Keratinocyte (primary cell): ENCODE measurements around the gene FAM53B. TPM values are rescaled to one million over a fixed set of nuclear protein-coding genes. Genes with fewer than 3 reads are reported as not detected.
A peak's percentile ranks its signal among the peaks of the same experiment; 100 is the strongest.

Source experiments
- DNase-seq: peaks from one replicate; pipeline ENCODE4 v3.0.0-alpha.2; 2011; ENCODE audit warnings: low read depth, missing footprints, low spot score
- FAIRE-seq: peaks from 2 replicates; lab custom pipeline; 2011; peaks lifted over from hg19 to GRCh38; lab: Jason Lieb, UNC
- H2AFZ ChIP-seq: 2 replicates; pipeline ENCODE4 v1.6.0; 2012; ENCODE audit warnings: low read length, control low read depth, inconsistent platforms; ENCODE audit not compliant: control insufficient read depth
- H3K27ac ChIP-seq: 2 replicates; pipeline ENCODE4 v1.5.1; 2011; ENCODE audit warnings: low read length; ENCODE audit not compliant: control insufficient read depth, insufficient read depth
- H3K27me3 ChIP-seq: 3 replicates; pipeline ENCODE4 v1.6.0; 2011; ENCODE audit warnings: low read length; ENCODE audit not compliant: control insufficient read depth, insufficient read depth; ENCODE audit errors: extremely low read depth
- H3K36me3 ChIP-seq, 2 experiments: 2 replicates in 1 of 2; 3 replicates in 1 of 2; pipeline ENCODE4 v1.5.1; 2011; ENCODE audit warnings: low read length in 2 of 2, mild to moderate bottlenecking in 1 of 2; ENCODE audit not compliant: control insufficient read depth in 2 of 2, insufficient read depth in 2 of 2; ENCODE audit errors: extremely low read depth in 1 of 2
- H3K4me1 ChIP-seq: 3 replicates; pipeline ENCODE4 v1.5.1; 2011; ENCODE audit warnings: low read length; ENCODE audit not compliant: control insufficient read depth, insufficient read depth; ENCODE audit errors: extremely low read depth
- H3K4me2 ChIP-seq: 3 replicates; pipeline ENCODE4 v1.6.0; 2011; ENCODE audit warnings: low read depth, low read length; ENCODE audit not compliant: control insufficient read depth, insufficient read depth; ENCODE audit errors: extremely low read depth
- H3K4me3 ChIP-seq, 3 experiments: fragments of 200-600 bp in 1 of 3; sonication (generic) in 1 of 3; 2 replicates in 2 of 3; 3 replicates in 1 of 3; pipeline ENCODE4 v1.5.1; 2011 to 2016; ENCODE audit warnings: low read length in 3 of 3, mild to moderate bottlenecking in 3 of 3, control low read depth in 2 of 3, inconsistent platforms in 1 of 3, low read depth in 1 of 3, mixed read lengths in 1 of 3, mixed run types in 1 of 3, moderate library complexity in 1 of 3; ENCODE audit not compliant: control insufficient read depth in 2 of 3, insufficient read depth in 2 of 3; ENCODE audit errors: extremely low read depth in 1 of 3
- H3K79me2 ChIP-seq: 2 replicates; pipeline ENCODE4 v1.6.0; 2012; ENCODE audit warnings: low read length; ENCODE audit not compliant: control insufficient read depth, insufficient read depth
- H3K9ac ChIP-seq: 3 replicates; pipeline ENCODE4 v1.6.0; 2011; ENCODE audit warnings: low read length; ENCODE audit not compliant: control insufficient read depth, insufficient read depth; ENCODE audit errors: extremely low read depth
- H3K9me1 ChIP-seq: 3 replicates; pipeline ENCODE4 v1.6.0; 2011; ENCODE audit warnings: low read length; ENCODE audit not compliant: control insufficient read depth, insufficient read depth; ENCODE audit errors: extremely low read depth
- H3K9me3 ChIP-seq: 2 replicates; pipeline ENCODE4 v1.5.1; 2012; ENCODE audit warnings: low read depth, low read length; ENCODE audit not compliant: control insufficient read depth
- H4K20me1 ChIP-seq: 3 replicates; pipeline ENCODE4 v1.6.0; 2011; ENCODE audit warnings: low read length; ENCODE audit not compliant: control insufficient read depth, insufficient read depth; ENCODE audit errors: extremely low read depth
- EZH2 ChIP-seq: IDR thresholded peaks from one replicate; pipeline ENCODE4 v1.6.1; 2012; ENCODE audit warnings: inconsistent platforms, mild to moderate bottlenecking, low read length, moderate library complexity
- dilution Hi-C: fragments of 300-500 bp; cut with MboI; formaldehyde crosslinking; loops from one replicate; pipeline ENCODE4 v1.7.0; 2020; ENCODE audit warnings: low sequenced_read_pairs; ENCODE audit not compliant: extremely low pct_ligation_motif_present
- polyA plus RNA-seq, 5 experiments: library from polyadenylated mRNA; depleted of rRNA in 3 of 5; stranded (reverse) in 3 of 5; stranded (forward) in 1 of 5; unstranded in 1 of 5; fragments of >200 nt; gene quantifications; 1 replicate in 1 of 5; 2 replicates in 3 of 5; 3 replicates in 1 of 5; pipeline versions ENCODE4 v1.2.1 to v1.2.3, GENCODE V29; 2011 to 2012; ENCODE audit warnings: missing spikeins in 2 of 5, low read depth in 1 of 5, low replicate concordance in 1 of 5
- TF ChIP-seq, protein P1 (sequence below), 3 experiments: IDR thresholded peaks in 1 of 3; conservative IDR thresholded peaks in 1 of 3; optimal IDR thresholded peaks in 1 of 3; 2 replicates in 2 of 3; 3 replicates in 1 of 3; pipeline versions ENCODE3 to v1.5.1; 2011; ENCODE audit warnings: low read length in 3 of 3, mild to moderate bottlenecking in 3 of 3, moderate library complexity in 2 of 3, control low read depth in 1 of 3, inconsistent platforms in 1 of 3; ENCODE audit not compliant: insufficient read depth in 2 of 3; ENCODE audit errors: extremely low read depth in 1 of 3

Gene FAM53B
- polyA plus RNA-seq, 1 donor (not counting 4 experiments of a cell fraction or from before 2014, with no cell fraction given) = 8.6 TPM

DNA sequence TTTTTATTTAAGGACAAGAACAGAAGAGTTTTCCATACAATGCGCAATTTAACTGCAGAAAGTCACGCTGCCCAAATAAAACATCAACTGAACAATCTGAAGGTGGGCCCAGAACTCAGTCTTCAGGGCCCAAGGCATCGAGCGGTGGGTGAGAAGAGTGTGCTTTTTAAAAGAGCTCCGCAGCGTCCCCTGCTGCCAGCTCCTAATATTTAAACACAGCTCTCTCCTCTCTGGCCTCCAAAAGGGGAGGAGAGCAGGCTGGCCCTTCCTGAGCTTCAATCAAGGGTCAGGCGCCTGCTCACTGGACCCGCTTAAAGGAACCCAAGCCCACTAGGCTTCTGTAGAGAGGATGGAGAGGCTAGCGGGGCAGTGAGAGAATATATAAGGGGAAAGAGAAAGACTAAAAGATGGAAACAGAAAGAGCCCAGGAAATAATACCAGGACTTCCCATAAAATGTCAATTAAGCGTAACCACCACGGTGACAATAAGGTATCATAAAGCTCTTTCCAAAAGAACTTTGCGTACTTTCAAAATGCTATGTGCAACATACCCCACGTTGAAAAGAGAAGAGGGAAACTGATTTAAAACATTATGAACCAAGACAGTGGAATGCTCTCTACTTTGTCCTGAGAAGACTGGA lies 2.8 kb downstream of the FAM53B start:
- peak overlapping the region; percentile 87 for H3K27ac ChIP-seq
- H2AFZ ChIP-seq = no peak overlapping the region
- FAIRE-seq = peak; percentile 78
- no peaks in the 10 kb centered on the region for H3K36me3 ChIP-seq
- peaks cover 2% of the 10 kb centered on the region for H3K9me1 ChIP-seq
- peaks cover 81% of the 10 kb centered on the region for H3K4me1 ChIP-seq
- TF ChIP-seq, protein P1, sequence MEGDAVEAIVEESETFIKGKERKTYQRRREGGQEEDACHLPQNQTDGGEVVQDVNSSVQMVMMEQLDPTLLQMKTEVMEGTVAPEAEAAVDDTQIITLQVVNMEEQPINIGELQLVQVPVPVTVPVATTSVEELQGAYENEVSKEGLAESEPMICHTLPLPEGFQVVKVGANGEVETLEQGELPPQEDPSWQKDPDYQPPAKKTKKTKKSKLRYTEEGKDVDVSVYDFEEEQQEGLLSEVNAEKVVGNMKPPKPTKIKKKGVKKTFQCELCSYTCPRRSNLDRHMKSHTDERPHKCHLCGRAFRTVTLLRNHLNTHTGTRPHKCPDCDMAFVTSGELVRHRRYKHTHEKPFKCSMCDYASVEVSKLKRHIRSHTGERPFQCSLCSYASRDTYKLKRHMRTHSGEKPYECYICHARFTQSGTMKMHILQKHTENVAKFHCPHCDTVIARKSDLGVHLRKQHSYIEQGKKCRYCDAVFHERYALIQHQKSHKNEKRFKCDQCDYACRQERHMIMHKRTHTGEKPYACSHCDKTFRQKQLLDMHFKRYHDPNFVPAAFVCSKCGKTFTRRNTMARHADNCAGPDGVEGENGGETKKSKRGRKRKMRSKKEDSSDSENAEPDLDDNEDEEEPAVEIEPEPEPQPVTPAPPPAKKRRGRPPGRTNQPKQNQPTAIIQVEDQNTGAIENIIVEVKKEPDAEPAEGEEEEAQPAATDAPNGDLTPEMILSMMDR (optimal IDR thresholded peaks at IDR 0.05 in 1 of 3, IDR thresholded peaks at IDR 0.05 in 1 of 3, conservative IDR thresholded peaks at IDR 0.05 in 1 of 3; ENCODE audit: extremely low read depth in 1 of 3, insufficient read depth in 2 of 3, low read length in 3 of 3) = peak; percentile 68 to 87 (median 86)
- TF ChIP-seq EZH2 = no peak
- no peaks in the 10 kb centered on the region for H3K27me3 ChIP-seq
- peak overlapping the region; percentile 98 for H3K4me2 ChIP-seq
- dilution Hi-C loops = no loop called here
- peak overlapping the region; percentile 5 to 90 (median 77) for H3K4me3 ChIP-seq
- peak overlapping the region; percentile 83 for H3K9ac ChIP-seq
- H3K79me2 ChIP-seq = peaks cover 51% of the 10 kb centered on the region
- H3K9me3 ChIP-seq = no peaks in the 10 kb centered on the region
- no peak for DNase-seq
- no peaks in the 10 kb centered on the region for H4K20me1 ChIP-seq

DNA sequence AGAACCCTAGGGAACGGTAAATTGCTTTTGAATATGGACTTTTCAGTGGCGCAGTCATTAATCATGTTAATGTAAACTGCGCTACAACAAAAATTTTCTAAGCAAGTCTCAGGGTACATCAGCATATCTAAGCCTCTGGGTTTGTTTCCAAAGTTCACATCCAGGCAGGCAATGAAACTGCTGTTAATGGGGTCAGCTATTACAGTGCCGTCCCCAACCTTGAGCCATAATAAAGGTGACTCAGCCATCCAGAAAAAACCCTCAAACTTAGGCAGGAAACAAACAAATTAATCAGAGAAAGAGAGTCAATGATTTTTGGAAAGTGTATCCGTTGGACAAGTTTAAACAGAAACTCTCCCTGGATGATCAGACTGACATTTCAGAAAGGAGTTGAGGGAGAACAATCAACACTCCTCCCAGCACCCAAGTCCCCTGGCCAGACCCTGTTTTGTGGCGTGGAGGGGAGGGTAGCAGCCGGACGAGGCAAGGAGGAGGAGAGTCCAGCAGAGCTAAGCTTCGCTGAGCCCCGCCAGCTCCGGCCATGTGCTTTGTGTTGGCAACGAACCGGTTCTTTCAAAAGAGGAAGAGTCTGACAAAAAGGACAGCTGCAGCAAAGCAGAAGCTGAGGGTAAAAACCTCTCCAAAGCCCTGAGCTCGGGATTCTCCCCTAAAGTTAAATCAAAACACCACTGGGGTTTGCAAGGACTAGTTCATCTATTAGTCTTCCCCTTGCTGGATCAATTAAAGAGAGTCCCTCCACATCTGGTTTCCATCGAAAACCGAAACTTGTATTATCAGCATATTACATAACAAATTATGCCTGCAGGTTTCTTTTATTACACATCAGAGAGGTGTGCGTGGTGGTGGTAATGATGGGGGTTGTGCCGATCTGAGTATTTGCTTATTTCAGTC lies 3.6 kb downstream of the FAM53B start:
- Histone ChIP-seq H4K20me1 (no peaks in the 10 kb centered on the region), H3K4me2 (peak overlapping the region; percentile 98), H3K27me3 (no peaks in the 10 kb centered on the region), H3K9me3 (no peaks in the 10 kb centered on the region), H3K79me2 (peaks cover 57% of the 10 kb centered on the region), H3K9ac (peak overlapping the region; percentile 83), H3K9me1 (peaks cover 2% of the 10 kb centered on the region), H3K4me1 (peaks cover 76% of the 10 kb centered on the region), H3K36me3 (no peaks in the 10 kb centered on the region), H2AFZ (peak overlapping the region; percentile 17), H3K4me3 (peak overlapping the region; percentile 5 to 90 (median 77)), H3K27ac (peak overlapping the region; percentile 87)
- no peak for TF ChIP-seq EZH2
- TF ChIP-seq, protein P1 (optimal IDR thresholded peaks at IDR 0.05 in 1 of 3, IDR thresholded peaks at IDR 0.05 in 1 of 3, conservative IDR thresholded peaks at IDR 0.05 in 1 of 3; ENCODE audit: extremely low read depth in 1 of 3, insufficient read depth in 2 of 3, low read length in 3 of 3) = no peak
- FAIRE-seq (peak; percentile 80), DNase-seq (no peak)
- dilution Hi-C loops = no loop called here
